Left lobe of liver (tissue), 2 donors: ENCODE data around the gene ANKRD11. TPM values are rescaled to one million over a fixed set of nuclear protein-coding genes. Genes with fewer than 3 reads are reported as not detected.
A peak's percentile ranks its signal among the peaks of the same experiment; 100 is the strongest.
"Not testable (repeated sequence)": the region's sequence is repeated elsewhere in the genome, so short reads cannot be mapped to it uniquely, and the experiment has no call there.

ENCODE experiments used
- ATAC-seq: fragments of 200-7000 bp; cut with Tn5 transposase; one replicate; pipeline ENCODE4 v1.9.1; 2020; ENCODE audit warnings: mild to moderate bottlenecking, moderate library complexity
- DNase-seq: peaks from one replicate; pipeline ENCODE4 v3.0.0-alpha.2; 2020; ENCODE audit warnings: low spot score
- total RNA-seq: library from RNA; stranded (reverse); gene quantifications from one replicate; pipeline ENCODE4 v1.2.1, GENCODE V29; 2021
- donor health status: DM: no; HTN: no; CAD: no; lungs with moderate emphysema.
- donor health status: DM: no; HTN: yes; CAD: no.

Gene ANKRD11
- total RNA-seq, 1 donor from 2014 or later = 50.7 TPM

DNA sequence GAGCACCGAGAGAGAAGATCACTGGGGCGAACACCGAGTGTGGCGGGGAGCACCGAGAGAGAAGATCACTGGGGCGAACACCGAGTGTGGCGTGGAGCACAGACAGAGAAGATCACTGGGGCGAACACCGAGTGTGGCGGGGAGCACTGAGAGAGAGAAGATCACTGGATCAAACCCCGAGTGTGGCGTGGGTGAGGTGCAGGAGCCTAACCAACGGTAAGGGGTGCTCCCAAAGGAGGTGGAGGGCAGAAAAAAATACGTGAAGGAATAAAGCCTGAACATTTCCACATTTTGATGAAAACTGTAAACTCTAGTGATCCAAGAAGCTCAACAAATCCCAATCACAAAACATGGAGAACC, 100.2 kb downstream of the ANKRD11 start:
- not testable (repeated sequence) for DNase-seq, ATAC-seq

DNA sequence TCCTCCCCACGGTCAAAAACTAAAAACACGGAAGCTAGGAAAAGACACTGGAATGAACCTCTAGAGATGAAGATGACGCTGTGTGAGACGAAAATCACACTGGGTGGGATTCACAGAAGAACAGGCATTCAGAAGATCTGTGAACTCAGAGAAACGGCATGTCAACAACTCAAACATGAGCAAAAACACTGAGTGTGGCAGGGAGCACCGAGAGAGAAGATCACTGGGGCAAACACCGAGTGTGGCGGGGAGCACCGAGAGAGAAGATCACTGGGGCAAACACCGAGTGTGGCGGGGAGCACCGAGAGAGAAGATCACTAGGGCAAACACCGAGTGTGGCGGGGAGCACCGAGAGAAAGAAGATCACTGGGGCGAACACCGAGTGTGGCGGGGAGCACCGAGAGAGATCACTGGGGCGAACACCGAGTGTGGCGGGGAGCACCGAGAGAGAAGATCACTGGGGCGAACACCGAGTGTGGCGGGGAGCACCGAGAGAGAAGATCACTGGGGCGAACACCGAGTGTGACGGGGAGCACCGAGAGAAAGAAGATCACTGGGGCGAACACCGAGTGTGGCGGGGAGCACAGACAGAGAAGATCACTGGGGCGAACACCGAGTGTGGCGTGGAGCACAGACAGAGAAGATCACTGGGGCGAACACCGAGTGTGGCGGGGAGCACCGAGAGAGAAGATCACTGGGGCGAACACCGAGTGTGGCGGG, 100.7 kb downstream of the ANKRD11 start:
- DNase-seq, ATAC-seq: not testable (repeated sequence)

DNA sequence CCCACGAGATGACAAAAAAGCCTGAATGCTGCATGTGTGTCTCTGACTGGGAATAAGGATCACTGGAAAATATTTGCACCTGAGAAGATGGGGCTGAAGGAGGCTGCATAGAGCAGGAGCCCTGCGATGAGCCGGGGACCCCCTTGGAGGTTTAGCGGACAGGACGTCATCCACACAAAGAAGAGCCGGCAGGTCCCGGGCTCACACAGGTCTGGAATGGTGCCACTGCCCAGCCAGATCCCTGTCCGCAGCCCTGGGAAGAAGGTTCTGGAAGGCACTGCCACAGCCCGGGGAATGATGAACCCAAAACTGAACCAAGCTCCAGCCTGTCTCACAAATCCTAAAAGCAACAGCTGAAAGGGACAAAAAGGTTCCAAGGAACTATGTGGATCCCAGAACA, 101.8 kb downstream of the ANKRD11 start:
- DNase-seq = no peak

DNA sequence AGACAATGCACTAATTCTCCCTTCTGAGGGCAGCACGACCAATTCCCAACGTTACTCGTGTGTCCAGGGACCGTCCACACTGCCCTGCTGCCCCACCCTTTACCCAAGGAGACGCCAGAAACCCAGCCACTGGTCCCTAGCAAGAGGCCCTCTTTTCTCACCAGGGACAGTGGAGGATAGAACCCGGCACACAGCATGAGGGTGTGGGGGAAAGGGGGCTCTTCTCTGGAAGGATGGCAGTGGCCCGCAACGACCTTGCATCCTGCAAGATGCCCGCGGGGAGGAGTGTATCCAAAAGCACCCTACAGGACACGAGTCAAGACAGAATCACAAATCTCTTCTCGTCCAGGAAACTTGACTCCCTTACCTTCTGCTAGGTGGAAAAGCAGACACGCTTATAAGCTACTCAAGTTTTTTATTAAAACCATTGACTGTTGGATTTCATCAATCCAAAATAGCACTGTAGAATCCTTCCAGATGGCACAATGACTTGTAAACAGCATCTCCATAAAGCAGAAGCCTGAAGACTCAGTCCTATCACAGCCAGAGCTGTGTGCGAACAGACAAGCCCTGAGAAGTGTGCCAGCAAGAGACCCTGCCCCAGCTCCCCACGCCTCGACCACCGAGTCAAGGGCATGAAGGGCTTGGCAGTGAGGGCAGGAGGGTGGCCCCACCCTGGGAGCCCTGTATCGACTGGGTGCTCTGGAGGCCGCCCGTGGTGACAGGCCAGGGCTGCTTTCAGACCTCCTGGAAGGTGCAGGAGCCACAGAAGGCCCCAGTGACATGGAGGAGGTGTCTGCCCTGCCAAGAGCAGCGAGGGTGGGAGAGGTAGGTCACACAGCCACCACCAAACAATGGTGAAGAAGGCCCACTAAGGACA, 103.8 kb downstream of the ANKRD11 start:
- ATAC-seq (no peak), DNase-seq (no peak)

More for the DNA sequence above, 101.8 kb downstream of the ANKRD11 start:
- no peak for ATAC-seq

DNA sequence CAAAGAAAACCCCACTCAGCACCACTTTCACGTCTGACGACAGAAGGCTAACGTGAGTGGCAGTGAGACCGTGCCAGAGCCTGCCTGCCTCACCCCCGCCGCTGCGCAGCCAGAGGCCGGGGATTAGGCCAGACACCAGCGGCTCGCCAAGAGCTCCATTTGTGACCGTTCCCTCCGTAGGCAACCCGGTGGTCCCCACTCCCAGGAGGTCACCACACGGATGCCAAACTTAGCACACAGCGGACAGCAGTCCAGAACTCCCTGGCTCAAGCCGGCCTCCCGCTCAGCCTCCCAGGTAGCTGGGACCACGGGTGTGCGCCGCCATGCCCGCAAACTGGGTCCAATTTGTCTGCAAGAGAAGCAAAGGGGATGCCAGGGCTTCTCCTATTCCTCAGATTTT, 104.6 kb downstream of the ANKRD11 start:
- ATAC-seq = no peak
- DNase-seq = no peak

DNA sequence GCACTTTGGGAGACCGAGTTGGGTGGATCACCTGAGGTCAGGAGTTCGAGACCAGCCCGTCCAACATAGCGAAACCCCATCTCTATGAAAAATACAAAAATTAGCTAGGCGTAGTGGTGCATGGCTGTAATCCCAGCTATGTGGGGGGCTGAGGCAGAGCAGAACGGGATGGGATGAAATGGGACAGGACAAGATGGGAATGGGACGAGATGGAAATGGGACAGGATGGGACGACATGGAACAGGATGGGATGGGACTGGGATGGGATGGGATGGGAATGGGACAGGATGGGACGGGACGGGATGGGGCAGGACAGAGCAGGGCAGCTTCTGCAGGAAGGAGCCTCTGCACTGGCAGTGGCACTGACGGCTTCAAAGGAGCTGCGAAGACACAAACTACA, 106.1 kb downstream of the ANKRD11 start:
- no peak for DNase-seq

DNA sequence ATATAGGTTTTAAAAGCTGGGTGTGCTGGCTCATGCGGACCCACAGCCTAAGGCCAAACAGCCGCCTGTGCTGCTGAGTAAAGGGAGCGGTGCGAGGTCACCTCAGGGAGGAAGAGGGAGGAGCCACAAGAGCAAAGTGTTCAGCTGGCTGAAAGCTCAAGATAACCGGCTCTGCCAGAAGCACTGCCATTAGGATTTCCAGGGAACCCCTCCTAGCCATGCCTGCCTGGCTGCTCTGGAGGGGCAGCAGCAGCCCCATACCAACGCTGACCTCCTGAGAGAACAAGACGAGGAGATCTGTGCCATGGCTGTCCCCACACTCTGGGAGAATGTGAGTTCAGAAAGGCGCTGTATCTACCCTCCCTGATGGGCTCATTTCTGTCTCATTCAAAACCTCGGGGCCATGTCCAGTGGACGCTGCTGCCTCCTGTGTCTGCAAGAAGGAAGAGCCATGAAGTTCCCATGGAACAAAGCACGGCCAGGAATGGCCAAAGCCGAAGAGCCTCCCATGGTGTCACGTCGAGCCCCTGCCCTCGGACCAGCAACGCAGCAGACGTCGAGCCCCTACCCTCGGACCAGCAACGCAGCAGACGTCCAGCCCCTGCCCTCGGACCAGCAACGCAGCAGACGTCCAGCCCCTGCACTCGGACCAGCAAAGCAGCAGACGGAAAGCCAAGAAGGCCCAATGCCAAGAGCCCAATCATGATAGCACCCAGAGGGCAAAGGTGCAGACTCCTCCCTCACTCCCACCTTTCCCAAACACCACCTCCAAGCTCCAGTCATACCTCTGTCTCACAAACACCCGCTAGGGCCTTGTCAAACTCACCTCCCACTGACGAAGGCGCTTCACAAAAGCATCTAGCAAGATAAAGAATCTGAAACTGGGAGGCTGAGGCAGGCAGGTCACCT, 107.0 kb downstream of the ANKRD11 start:
- ATAC-seq (peak; percentile 83), DNase-seq (peak; percentile 88)

More for the DNA sequence above, 106.1 kb downstream of the ANKRD11 start:
- no peak for ATAC-seq

DNA sequence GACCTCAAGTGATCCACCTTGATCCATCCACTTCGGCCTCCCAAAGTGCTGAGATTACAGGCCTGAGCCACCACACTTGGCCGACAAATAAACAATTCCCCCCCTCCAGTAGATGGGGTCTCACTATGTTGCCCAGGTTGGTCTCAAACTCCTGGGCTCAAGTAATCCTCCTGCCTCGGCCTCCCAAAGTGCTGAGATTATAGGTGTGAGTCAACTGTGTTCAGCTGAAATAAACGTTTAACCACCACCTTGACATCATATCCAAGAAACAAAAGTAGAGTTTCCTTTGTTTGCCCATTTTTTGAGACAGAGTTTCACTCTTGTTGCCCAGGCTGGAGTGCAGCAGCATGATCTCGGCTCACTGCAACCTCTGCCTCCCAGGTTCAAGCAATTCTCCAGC, 107.8 kb downstream of the ANKRD11 start:
- DNase-seq, ATAC-seq: not testable (repeated sequence)

DNA sequence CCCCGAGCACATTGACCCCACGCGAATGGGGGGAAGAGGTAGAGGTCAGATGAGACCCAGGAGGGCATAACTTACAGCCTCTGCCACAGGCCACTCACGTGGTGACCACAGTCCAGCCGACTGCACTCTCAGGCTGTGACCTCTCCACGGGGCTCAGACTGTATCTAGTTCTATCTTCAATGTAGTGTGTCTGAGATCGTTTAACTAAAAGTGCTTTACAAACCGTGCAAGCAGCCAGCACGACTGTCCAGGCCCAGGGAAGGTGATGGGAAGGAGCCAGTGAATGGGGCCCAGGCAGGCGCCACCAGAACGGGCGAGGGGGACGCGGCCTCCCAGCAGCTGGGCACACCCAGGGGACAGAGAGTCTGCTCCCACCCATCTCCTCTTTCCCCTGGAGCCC, 108.6 kb downstream of the ANKRD11 start:
- ATAC-seq = peak; percentile 69
- DNase-seq = peak; percentile 75

DNA sequence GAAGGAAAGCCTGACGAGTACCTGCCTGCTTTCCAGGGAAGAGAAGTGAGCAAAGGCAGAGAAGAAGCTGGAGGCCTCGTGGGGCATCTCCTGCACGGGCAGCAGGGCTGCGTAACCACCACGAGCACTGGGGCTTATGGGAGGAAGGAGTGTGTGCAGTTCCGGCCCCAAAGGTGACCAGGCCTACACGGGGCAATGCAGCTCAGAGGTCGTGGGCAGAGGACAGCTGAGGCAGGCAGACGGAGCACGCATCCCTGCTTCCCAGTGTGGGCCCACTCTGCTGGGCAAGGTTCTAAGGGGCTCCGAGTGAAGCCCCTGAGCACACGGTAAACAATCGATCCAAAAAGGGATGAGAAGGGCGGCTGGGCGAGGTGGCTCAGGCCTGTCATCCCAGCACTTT, 109.7 kb downstream of the ANKRD11 start:
- ATAC-seq = no peak
- no peak for DNase-seq

DNA sequence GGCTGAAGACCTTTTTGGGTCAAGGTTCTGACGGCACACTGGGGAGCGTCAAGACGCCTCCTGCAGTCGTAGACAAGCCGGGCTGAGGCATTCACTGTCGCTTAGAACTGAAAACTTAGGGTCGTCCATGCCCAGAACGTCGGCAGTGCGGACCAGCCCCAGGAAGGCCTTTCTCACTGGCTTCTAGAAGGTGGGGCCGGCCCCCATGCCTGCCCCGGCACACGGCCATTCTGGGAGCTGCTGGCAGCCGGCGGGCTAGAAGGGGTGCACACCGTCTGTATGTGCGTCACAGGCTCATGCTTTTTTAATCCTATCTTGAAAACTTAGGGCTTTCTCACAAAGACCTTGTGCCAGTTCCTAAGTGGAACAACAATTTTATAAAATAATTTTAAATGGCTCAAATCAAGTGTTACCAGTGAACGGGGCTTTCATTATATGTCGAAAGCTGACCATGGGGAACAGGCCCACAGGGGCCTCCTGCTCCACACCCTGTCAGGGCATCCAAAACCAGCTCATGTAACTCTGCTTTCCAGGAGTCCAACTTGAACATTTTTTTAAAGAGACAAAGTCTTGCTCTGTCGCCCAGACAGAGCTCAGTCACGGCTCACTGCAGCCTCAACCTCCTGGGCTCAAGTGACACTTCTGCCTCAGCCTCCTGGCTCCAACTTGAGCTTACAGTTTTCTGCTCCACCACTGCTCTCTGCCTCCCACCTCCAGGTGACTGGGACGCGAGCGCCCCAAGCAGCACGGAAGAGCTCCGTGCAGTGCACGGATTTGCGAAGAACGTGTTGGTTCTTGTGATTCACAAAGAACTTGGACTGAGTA, 111.2 kb downstream of the ANKRD11 start:
- ATAC-seq (no peak), DNase-seq (no peak)

DNA sequence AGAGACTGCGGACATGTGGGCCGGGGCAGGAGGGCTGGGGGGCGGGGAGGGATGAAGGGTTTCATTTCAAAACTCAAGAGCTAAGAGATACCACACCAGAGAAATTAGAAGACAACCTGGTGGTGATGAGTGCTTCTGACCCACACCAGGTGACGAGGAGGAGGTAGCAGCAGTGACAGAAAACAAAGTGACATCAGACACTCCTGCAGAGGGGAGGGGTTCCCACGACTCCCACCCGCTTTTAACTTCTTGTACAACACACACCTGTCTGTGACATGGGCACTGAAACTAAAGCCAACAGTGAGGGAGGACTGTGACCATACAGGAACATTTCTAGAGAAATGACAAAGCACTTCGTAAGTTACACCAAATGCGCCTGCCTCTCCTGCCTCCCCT, 112.9 kb downstream of the ANKRD11 start:
- no peak for ATAC-seq
- DNase-seq = no peak

DNA sequence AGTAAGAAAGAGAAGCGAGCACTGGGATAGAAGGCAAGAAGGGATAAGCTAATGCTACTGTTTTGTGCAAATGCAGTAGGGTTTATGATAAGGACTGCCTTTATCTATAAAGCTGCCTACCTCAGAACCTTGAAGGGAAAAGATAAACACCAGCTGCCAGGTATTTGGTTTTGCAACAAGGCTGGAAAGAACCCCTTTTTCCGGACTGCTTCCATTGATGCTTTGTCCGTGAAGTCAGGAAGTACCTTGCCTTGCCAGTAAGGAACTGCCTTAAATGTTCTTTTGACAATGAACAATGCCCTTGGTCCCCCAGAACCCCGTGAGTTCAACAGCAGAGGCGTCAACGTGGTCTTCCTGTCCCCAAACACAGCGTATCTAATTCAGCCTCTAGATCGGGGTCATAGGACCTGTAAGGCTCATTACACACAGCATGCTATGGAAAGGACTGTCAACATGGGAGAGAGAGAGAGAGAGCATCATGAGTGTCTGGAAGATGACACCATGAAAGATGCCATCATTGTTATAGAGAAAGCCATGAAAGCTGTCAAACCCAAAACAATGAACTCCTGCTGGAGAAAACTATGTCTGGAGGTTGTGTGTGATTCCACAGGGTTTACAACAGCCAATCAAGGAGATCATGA, 113.4 kb downstream of the ANKRD11 start:
- DNase-seq (no peak), ATAC-seq (no peak)

DNA sequence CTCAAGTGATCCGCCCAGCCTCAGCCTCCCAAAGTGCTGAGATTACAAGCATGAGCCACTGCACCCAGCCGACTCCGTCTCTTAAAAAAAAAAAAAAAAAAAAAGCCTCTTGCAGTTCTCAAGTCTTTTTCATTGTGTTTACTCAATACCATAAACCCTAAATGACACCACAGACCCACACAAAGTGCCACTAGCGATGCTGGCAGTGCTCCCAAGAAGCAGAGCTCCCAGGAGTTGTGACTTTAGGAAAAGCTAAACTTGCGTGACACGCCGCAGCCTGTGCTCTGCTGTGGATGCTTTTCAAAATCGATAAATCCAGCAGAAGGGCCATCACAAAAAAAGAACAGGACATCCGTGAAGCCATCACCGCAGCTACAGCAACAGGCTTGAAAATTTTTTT, 114.7 kb downstream of the ANKRD11 start:
- ATAC-seq = no peak
- no peak for DNase-seq

DNA sequence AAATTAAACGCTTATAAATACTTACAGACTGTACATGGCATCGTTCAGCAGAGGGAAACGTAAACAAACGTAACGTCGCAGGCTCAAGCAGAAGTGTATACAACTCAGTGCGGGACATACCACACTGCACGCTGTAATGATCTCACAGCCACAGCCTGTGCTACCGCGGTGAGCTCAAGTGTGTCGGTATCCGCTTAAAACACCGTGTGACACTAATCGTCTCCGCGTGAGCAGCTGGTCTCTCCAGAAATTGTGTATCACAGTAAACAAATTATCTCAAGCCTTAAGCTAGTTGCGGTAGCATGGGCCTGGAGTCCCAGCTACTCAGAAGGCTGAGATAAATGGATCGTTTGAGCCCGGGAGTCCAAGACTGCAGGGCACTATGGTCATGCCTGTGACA, 115.3 kb downstream of the ANKRD11 start:
- ATAC-seq = no peak
- no peak for DNase-seq

DNA sequence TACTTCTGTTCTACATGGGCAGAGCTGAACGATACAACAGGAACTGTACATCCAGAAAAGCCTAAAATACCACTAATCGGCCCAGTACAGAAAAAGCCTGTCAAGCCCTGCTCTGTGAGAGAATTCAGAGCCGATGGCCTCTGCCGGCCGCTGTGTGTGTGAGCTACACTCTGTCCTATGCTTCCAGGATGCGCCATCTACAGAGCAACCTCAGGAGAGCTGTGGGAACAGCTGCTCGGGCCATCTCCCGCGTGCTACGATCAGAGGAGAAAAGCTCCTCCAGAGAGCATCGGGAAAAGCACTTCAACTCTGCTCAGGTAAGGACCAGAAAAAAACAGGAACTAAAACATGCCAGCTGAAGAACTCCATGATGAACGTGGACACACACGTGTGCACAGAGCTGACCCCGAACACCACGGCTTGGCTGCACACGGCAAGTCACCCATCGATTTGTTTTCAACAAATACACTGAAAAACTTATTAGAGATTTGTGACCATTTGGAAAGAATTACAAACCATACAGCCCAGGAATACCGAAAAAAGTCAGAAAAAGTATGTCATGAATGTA, 115.9 kb downstream of the ANKRD11 start:
- ATAC-seq = no peak
- no peak for DNase-seq

DNA sequence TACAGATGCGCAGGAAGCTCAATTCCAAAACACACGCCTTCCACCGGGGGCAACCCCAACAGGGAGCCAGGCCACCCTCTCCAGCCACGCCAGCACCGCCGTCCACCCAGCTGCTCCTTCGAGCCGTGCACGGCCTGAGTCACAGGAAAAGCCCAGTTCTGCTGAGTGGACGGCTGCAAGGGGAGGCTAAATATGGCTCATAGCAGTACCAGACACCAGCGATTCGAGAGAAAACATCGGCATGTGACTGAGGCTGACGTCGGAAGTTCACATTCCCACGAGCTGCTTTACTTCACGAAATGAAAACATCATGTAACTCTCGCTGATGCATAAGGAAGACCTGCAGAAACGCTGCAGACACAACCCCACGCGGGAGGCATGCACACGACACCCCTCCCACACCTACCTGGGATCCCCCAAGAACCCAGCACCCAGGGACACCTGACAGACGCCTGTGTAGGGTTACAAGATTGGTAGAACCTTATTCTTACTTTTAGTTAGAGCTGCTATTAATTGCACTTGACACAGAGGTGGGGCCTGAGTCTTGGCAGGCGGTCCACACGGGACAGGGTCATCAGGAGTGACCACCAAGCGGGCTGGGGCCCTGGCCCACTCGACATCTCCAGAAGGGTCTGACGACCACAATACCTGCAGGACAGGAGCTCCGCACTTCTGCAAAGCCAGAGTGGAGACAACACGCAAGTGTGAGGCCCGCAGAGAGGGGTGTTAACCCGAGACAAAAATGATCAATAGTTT, 116.8 kb downstream of the ANKRD11 start:
- DNase-seq (no peak), ATAC-seq (peak; percentile 43)

DNA sequence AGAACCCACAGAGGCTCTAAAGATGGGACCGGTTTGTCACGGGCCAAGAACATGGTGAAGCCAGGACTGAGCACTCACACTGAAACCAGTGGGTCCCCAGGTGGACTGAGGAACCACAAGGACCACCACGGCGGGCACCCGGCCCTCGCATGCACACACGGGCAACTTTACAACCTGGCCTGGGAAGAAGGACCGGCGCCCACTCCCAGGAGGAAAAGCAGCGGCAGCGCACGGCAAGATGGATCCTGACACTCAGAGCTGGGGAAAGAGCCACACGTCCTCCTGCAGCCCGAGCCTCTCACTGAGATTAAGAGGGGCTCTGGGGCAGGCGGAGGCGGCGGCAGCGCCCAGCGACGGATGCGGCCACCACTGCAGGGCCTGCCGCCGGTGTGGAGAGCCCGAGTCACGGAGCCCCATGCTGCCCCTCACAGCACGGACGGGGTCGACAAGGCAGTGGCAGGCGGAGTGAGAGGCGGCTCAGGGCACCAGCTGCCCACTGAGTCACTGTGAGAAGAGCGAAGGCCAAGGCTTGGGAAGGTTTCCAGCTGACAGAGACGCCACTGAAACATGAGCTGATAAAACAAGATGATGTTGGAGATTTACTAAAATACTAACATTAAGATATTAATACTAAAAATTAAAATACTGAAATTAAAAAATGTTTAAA, 118.3 kb downstream of the ANKRD11 start:
- DNase-seq = no peak
- no peak for ATAC-seq
